DND-41 (cell line): Measurements from ENCODE around the gene PAPOLG.

ENCODE experiments used
- EZH2 ChIP-seq: IDR thresholded peaks from 3 replicates; pipeline ENCODE4 v1.6.1; 2012; ENCODE audit warnings: borderline replicate concordance, low read depth, mild to moderate bottlenecking, moderate library complexity, low read length, inconsistent platforms; ENCODE audit not compliant: severe bottlenecking
- TF ChIP-seq, protein P1 (sequence below): IDR thresholded peaks from 2 replicates; pipeline ENCODE4 v1.5.1; 2012; ENCODE audit warnings: borderline replicate concordance, low read length, moderate library complexity, mild to moderate bottlenecking; ENCODE audit not compliant: poor library complexity, severe bottlenecking; ENCODE audit errors: extremely low read depth

DNA sequence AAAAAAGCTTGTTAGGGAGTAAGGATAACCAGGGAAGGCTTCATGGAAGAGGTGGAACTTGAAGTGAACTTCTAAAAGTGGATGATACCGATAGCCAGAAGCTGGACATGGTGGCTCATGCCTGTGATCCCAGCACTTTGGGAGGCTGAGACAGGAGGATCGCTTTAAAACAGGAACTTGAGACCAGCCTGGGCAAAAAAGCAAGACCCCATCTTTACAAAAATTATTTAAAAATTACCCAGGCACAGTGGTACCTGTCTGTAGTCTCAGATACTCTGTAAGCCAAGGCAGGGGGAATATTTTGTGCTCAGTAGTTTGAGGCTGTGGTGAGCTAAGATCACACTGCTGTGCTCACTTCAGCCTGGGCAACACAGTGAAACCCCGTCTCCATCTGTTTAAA lies 10.2 kb downstream of the PAPOLG start:
- TF ChIP-seq, protein P1, sequence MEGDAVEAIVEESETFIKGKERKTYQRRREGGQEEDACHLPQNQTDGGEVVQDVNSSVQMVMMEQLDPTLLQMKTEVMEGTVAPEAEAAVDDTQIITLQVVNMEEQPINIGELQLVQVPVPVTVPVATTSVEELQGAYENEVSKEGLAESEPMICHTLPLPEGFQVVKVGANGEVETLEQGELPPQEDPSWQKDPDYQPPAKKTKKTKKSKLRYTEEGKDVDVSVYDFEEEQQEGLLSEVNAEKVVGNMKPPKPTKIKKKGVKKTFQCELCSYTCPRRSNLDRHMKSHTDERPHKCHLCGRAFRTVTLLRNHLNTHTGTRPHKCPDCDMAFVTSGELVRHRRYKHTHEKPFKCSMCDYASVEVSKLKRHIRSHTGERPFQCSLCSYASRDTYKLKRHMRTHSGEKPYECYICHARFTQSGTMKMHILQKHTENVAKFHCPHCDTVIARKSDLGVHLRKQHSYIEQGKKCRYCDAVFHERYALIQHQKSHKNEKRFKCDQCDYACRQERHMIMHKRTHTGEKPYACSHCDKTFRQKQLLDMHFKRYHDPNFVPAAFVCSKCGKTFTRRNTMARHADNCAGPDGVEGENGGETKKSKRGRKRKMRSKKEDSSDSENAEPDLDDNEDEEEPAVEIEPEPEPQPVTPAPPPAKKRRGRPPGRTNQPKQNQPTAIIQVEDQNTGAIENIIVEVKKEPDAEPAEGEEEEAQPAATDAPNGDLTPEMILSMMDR = no peak
- no peak for TF ChIP-seq EZH2
